ENCODE data around the gene NEGR1.

The NEGR1 gene

GRCh38 chr1:71603044-71603776 is 679.1 kb downstream of the NEGR1 start:
- DNase-seq, result no peak

DNA sequence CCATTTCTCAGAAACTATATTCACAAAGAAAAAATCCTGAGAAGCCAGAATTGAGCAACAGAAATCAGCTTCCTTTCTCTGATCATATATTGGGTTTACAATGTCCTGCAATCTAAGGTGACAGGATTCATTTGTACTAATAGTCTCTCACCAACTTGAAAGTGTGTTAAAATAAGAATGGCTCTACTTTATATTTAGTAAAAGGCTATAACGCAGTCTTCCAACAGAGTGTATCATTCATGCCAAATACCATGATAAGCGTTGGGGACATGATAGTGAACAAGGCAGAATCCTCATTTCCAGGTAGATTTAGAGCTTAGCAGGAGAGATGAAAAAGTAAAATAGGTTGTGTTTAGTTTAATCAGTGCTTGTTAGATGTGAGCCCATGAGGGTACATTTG is 682.3 kb downstream of the NEGR1 start:
- no peak for DNase-seq

GRCh38 chr1:71599306-71599705 is 683.0 kb downstream of the NEGR1 start:
- DNase-seq, result no peak

- DNase-seq, result peak; percentile 19 to 23
Observed at GRCh38 chr1:71593523-71593922, 688.8 kb downstream of the NEGR1 start.

- no peak for DNase-seq
Observed at GRCh38 chr1:71592646-71593274, 689.6 kb downstream of the NEGR1 start.

- no peak for DNase-seq
Observed at GRCh38 chr1:71589005-71589404, 693.3 kb downstream of the NEGR1 start.

DNA sequence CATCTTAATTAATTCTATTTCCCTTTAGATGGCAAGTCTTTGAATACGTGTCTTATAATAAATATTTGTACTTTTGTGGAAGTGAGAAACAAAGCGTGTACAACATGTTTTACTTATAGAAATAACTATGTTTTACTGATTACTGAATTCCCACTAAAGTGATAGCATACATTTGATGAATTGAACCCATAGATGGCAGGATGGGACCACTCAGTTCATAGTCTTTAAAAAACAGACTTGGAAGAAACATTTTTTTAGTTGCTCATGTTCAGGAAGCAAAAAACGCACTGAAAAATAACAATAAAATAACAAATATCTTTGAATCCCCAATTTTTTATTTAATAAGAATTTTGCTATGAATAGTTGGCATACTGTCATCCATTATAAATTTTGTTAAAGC is 694.4 kb downstream of the NEGR1 start:
- DNase-seq, result peak; percentile 28 to 35

- no peak for DNase-seq
Observed at GRCh38 chr1:71586030-71586429, 696.3 kb downstream of the NEGR1 start.

DNA sequence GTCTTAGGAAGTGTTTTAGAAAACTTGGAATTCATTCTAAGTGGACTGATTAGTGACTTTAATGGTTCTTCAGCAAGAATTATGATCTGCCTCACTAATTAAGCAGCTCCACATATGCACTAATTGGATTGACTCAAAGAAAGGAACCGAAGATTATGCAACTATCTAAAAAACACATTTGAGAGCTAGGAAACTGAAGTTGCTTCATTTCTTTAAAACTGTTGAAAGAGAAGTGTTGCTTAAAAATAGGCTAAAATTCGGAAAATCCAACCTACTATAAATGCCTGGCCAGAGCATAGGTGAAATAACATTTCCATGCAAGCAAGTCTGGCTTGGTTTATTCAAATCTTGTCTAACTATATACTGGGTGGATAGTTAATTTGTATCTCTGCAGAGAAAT is 698.6 kb downstream of the NEGR1 start:
- DNase-seq, result peak; percentile 72 to 81

- DNase-seq, result no peak
Observed at GRCh38 chr1:71582673-71583072, 699.7 kb downstream of the NEGR1 start.

DNA sequence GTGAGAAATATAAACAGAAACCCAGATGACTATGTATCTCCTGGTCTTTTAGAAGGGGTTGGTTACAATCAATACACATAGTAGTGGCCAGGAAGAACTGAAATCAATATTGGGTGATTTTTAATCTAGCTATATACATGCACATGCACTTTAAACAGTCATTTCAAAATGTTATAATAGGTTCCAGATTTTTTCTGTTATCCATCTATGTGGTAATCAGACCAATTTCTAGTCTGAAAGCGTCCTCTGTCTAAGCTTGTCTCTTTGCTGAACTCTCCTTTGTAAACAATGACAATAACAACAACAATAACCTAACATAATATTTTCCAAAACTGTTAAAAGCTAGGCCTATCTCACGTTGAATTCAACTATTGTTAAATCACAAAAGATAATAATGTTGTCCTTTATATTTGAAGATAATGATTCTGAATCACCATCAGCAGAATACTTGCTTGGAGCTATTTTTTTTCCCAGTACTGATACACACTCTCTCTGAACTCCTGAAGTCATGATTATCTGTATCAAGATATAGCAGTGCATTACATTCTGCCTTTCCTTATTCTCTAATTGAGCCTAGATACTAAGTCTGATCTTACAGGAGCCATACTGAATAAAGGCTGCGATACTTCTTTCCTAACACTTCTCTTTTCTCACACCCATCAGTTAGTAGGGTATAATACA is 704.7 kb downstream of the NEGR1 start:
- DNase-seq, result no peak

DNA sequence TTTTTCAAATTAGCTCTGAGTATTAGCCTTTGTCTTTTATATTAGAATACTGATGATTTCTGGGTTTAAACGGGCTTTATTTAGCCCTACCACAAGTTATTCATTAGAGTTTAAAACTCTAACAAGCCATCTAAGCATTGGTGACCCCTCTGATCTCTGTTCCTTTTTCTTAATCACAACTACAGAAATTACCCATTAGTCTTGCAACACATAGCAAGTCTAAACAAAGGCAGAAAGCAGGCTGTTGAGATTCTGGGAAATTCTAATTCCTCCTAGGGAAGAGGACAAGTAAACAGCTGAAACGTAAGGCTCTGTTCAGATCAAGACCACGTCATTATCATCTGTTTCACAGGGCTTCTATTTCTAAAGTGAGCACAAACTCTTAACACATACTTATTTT is 710.3 kb downstream of the NEGR1 start:
- DNase-seq, result no peak

GRCh38 chr1:71566413-71566812 is 715.9 kb downstream of the NEGR1 start:
- DNase-seq, result no peak

GRCh38 chr1:71565831-71566230 is 716.5 kb downstream of the NEGR1 start:
- DNase-seq, result no peak

DNA sequence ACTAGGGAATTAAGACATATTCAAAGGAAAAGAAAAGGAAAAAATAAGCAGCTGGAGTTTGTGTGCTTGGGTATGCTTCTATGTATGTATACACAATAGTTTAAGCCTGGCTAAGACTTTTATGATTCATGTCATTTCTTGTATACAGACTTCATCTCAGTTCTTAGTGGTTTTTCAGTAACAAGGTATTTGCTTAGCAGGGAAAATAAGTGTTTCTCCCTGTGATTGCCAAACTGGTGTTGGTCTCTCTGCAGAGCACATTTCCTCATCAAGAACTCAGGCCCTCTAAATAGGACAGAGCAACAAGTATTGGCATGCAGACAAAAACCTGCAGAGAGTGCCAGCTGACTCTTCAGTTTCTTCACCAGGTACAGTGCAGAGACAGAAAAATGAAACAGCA is 717.1 kb downstream of the NEGR1 start:
- DNase-seq, result no peak

- DNase-seq, result no peak
Observed at GRCh38 chr1:71562298-71562697, 720.0 kb downstream of the NEGR1 start.

GRCh38 chr1:71561729-71562128 is 720.6 kb downstream of the NEGR1 start:
- no peak for DNase-seq

DNA sequence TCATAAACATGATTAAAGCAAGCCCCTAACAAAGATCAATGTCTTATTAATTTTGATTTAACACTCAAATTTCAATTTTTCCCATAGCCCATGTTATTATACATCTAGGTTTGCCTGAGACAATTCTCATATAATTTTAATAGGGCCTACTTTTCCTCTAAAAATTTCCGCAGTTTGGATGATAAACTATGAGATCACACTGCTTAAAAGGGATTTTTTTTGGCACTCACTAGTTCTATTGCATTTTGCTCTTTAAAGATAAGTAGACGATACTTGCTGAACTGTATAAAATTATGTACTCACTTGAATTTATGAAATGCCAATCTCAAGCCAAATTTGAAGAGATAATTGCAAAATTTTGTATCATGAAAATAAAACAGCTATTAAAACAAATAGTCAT is 721.1 kb downstream of the NEGR1 start:
- no peak for DNase-seq

DNA sequence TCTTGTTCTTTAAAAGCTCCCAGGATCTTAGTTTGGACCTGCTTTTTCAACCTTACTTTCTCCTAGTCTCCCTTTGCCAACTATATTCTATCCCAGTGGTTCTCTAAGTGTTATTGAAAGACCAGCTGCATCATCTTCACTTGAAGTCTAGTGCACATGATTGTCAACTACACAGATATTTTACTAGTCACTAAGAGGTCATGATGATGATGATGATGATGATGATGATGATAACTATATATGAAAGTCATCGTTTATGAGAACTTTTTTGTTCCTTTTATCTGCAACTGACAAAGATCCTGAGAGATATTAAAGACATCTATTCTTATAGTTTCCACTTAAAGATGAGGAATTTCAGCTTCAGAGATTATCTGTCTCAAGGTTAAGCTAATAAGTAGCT is 722.5 kb downstream of the NEGR1 start:
- DNase-seq, result no peak

- DNase-seq, result no peak
Observed at GRCh38 chr1:71557138-71557537, 725.2 kb downstream of the NEGR1 start.

GRCh38 chr1:71548398-71548890 is 733.9 kb downstream of the NEGR1 start:
- no peak for DNase-seq

DNA sequence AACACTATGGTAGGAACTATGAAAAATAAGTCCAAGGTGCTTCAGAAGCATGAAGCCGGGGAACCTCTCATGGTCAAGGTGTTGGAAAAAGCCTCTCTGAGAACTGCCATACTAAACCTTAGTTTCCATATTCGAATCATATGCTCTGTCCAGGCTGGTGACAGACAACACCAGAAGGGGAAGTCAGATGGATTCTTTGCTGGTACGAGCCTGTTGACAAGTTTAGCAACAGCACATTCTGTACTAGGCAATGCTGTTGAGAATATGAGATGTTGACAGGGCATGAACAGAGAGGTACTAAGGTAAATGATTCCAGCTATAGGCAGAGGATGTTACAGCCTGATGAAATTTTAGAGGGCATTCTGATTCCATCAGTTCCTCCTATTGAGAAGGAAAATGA is 740.2 kb downstream of the NEGR1 start:
- DNase-seq, result no peak

DNA sequence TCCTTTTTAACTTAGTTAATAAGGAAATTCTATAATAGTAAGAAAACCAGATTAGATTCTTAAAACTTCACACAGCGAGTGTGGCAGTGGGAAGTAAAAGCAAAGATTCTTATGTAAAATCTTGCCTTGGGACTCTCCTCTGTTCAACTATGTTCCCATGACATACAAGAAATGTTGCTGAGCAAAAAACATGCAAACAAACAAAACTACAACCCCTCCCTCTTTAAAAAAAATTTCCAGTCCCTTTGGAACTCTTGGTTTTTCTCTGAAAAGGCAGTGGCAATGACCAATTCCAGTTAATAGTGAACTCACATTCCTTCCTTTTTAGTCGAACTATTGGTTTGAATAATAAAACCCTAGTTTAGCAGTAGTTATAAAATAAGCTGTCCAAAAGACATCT is 748.4 kb downstream of the NEGR1 start:
- no peak for DNase-seq

DNA sequence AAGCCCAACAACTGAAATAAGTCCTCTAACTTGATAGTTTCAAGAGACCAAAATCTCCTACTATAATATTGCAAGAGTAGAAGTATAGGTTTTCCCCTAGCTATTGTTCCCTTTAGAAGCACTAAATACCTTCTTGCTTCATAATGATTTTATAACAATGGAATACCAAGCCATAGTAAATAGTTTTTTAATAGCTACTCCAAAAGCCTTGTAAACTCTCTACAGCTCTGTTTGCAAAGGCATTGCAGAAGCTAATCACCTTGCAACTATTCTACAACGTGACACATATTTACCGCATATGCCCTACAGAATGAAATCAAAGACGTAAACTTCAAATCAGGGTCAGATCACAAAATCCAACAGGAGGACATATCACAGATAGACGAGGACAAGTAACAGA is 750.0 kb downstream of the NEGR1 start:
- DNase-seq, result no peak

Measured in AML-193 (cell line).